Stimulated activated CD8-positive, alpha-beta memory T cell treated with anti-CD3 and anti-CD28 coated beads, Interleukin-15, amount 100 ng/mL, for 24 hours (primary cell): ENCODE results near the gene PEF1.
A peak's percentile ranks its signal among the peaks of the same experiment; 100 is the strongest.

Experiments
- DNase-seq: peaks from one replicate; pipeline ENCODE4 v3.0.0-alpha.2; 2020; ENCODE audit warnings: low read depth

PEF1 gene

DNA sequence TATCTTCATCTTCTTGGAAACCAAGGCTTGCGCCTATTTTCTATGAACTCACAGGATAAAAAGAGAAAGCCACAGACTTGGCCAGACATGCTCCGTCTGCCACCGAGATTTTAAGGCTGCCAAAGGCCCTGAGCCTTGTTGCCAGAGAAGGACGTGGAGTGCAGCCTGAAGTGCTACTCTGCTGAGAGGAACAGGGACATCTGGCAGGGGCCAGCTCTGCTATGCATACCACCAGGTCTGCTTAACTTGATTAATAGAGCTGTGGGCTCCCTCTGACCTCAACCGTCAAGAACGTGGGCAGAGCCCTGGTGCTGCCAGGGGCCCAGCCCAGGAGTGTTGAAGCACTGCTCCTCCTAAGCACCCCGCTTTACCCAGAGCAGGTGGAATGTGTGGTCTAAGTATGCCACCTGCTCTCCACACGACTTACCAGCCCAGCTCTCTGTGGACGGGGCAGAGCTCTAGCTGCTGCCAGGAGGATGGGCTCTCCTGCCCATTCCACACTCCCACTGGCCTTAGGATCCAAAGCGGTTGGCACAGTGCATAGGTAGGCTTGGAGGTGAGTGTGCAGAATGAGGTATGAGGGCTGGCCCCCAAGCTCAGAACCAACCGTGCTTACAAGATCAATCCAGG lies 16.6 kb downstream of the PEF1 start:
- DNase-seq, result no peak

- no peak for DNase-seq
Measured at GRCh38 chr1:31627301-31627929, 17.3 kb downstream of the PEF1 start.

GRCh38 chr1:31626223-31627207 lies 18.2 kb downstream of the PEF1 start:
- no peak for DNase-seq

- no peak for DNase-seq
Measured at GRCh38 chr1:31625561-31626222, 19.0 kb downstream of the PEF1 start.

- DNase-seq, result no peak
Measured at GRCh38 chr1:31624731-31625514, 19.8 kb downstream of the PEF1 start.

- DNase-seq, result no peak
Measured at GRCh38 chr1:31624309-31624708, 20.4 kb downstream of the PEF1 start.

DNA sequence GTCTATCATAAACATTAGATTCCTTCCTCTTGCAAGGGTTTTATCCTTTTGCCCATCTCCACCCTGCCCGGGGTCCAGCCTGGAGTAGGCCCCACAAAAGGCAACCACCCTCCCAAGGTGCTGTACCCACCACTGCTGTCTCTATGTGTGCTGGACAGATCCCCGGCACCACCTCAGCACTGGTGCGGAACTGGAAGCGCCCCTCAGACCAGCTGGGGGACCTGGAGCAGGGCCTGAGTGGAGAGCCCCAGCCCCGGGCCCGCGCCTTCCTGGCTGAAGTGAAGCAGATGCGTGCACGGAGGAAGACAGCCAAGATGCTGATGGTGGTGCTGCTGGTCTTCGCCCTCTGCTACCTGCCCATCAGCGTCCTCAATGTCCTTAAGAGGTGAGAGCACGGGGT lies 21.3 kb downstream of the PEF1 start:
- no peak for DNase-seq

DNA sequence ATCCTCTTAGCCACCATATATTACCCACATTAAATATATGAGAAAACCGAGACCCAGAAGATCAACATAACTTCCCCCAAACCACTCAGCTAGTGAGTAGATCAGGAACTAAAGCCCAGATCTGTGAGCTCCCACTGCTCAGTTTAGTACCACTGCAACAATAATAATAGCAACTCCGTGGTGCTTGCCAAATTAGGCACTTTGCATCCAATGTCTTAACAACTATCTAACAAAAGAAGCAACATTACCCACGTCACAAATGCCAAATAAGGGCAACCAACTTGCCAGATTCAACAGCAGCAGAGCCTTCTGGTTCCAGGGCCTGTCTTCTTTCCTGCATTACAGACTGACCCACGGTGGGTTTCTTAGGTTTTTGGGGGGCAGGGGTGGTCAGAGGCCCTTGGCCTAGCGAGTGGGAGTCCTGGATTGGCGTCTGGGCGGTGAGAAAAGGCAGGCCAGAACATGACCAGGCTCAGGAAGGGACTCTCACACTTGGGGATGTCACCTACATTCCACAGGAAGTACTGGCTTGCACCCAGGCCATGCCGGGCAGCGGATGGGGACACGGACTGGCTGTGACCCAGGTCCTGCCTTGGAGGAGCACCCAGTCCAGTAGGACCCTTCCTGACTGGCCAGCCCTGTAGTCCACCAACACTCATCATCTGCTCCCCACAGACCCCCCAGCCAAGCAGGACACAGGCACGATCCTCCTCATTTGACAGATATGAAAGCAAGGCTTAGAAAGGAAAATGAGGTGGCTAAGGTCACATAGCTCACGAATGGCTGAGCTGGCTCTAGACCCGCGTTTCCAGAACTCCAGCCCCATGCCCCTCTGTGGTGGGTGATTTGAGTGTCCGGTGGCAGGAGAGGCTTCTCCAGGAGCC lies 22.6 kb downstream of the PEF1 start:
- DNase-seq, result no peak

DNA sequence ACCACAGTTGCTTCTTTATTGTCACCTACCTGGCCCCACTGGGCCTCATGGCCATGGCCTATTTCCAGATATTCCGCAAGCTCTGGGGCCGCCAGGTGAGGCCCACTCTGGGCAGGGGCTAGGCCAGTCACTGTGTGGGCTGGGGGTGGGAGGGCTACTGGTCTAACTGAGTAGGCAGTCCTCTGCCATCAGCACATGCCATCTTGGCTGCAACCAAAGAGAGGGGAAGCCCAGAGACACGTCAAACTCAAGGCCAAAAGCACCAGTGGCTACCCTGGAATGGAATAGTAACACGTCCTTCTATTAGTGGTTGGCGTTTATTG lies 23.2 kb downstream of the PEF1 start:
- DNase-seq, result no peak

GRCh38 chr1:31620631-31621497 lies 23.8 kb downstream of the PEF1 start:
- no peak for DNase-seq

GRCh38 chr1:31618916-31619846 lies 25.5 kb downstream of the PEF1 start:
- DNase-seq, result no peak

- peak; percentile 16 for DNase-seq
Measured at GRCh38 chr1:31617916-31618746, 26.5 kb downstream of the PEF1 start.

DNA sequence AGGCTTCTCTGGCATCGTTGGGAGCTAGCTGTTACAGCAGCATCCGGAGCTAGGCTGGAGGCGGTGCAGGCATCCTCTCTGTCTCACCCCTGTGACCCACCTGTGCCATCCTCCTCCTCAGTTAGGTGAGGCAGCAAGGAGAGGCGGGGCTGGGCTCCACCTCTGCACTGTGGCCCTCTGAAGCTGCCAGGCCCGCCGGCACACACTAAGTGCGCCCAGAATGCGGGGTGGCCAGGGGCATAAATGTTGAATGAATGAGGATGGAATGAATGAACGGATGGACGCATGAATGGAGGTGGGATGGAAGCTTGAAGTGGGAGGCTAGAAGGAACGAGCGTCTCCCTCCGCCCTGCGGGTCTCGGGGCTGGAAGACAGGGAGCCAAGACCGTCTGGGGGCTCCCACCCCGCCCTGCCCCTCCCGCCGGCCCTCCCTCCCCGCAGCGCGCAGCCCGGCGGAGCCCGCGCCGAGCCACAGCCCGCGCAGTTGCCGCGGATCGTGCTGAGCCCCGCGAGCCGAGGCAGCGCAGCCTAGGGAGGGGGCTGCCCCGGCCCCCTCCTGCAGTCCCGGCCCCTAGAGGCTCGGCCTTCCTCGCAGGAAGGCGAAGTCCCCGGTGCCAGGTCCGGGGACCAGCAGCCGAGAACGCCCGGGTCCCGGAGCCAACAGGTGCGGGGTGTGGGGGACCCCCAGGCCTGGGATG lies 27.3 kb downstream of the PEF1 start, which contains the start of gene HCRTR1:
Gene HCRTR1, plus strand, starts transcription at position 472 of the 698 bp plus-strand sequence. CDS start 1,504 bp downstream, outside the sequence.
- DNase-seq, result no peak

DNA sequence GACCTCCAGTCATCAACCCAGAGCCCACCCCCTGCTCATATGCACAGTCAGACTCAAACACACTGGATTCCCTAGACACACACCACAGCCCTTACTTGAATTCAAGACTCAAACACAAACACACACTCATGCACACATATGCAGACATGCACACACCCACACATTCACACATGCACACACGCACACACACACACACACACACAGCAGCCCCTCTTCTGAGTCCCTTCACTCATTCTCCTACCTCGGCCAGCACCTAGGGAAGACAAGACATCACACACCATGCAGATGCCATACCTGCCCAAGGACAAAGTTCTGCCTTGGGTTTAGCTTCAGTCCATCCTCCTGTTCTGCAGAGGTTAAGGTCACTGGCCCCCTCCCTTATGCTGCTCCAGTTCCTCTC lies 28.7 kb downstream of the PEF1 start:
- no peak for DNase-seq

GRCh38 chr1:31615414-31615813 lies 29.3 kb downstream of the PEF1 start:
- no peak for DNase-seq

DNA sequence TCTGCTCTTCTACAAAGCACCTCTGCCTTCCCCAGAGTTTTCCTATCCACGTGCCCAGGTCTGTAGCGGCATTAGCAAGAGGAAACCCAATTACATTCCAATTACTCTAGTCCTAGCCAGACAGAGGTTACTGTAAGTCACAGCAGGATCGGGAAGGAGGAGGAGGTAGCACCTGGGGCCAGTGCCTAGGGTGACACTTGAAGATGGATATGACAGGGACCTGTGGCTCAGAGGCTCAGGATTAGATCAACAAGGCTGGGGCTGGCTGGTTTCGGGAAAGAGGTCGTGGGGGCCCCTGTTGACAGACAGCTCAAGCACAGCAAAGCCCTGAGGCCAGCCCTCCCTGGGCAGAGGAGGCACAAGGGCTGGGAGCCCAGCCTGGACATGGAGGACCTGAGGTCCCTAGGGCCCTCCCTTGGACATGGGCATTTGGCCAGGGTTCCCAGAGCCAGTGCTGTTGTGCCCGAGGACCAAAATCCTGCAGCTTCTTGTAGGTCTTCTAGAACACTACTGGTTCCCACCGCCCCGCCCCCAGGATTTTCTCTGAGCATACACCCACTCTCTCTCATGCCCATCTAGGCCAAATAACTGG lies 30.2 kb downstream of the PEF1 start:
- no peak for DNase-seq
